A549 (cell line): ENCODE results near the gene SEC22C. TPM values are rescaled to one million over a fixed set of nuclear protein-coding genes. Genes with fewer than 3 reads are reported as not detected.

Source experiments
- ATAC-seq, 2 experiments: fragments of 200-7000 bp in 1 of 2; fragments of >200 bp in 1 of 2; cut with Nextera tagmentation in 1 of 2; cut with Tn5 transposase in 1 of 2; 3 replicates each; pipeline versions ENCODE4 v1.8.0 to v1.9.1; 2018 to 2020; ENCODE audit warnings: mild to moderate bottlenecking in 1 of 2, moderate library complexity in 1 of 2
- CTCF ChIA-PET: fragments of 300-600 bp; sonication (Branson Sonifier 250); formaldehyde crosslinking; extraction: SDS; loops from one replicate; lab custom pipeline; 2021; ENCODE audit warnings: antibody characterized with exemption, inconsistent platforms; lab: Yijun Ruan, JAX
- POLR2A ChIA-PET: fragments of 350-600 bp; formaldehyde crosslinking; extraction: SDS; loops from one replicate; lab custom pipeline; 2021; ENCODE audit warnings: antibody characterized with exemption, inconsistent platforms; lab: Yijun Ruan, JAX
- DNase-seq, 2 experiments: peaks; one replicate each; pipeline versions ENCODE4 v3.0.0 to v3.0.0-alpha.2; 2011 to 2016; ENCODE audit warnings: low read depth in 1 of 2, low spot score in 1 of 2
- FAIRE-seq: peaks from 2 replicates; lab custom pipeline; 2011; peaks lifted over from hg19 to GRCh38; lab: Jason Lieb, UNC
- H3K27ac ChIP-seq, 2 experiments: fragments of >200 bp; sonication (Bioruptor Twin); formaldehyde crosslinking; 3 replicates each; pipeline ENCODE4 v1.5.1; 2016 to 2017
- H3K4me1 ChIP-seq: fragments of >200 bp; sonication (Bioruptor Twin); formaldehyde crosslinking; 3 replicates; pipeline ENCODE4 v1.6.1; 2016
- H3K4me2 ChIP-seq: fragments of >200 bp; sonication (Bioruptor Twin); formaldehyde crosslinking; 3 replicates; pipeline ENCODE4 v1.6.1; 2016
- H3K4me3 ChIP-seq: fragments of >200 bp; sonication (Bioruptor Twin); formaldehyde crosslinking; 3 replicates; pipeline ENCODE4 v1.5.1; 2016
- H3K9me3 ChIP-seq: fragments of >200 bp; sonication (Bioruptor Twin); formaldehyde crosslinking; 3 replicates; pipeline ENCODE4 v1.6.1; 2016
- ATOH8 ChIP-seq: fragments of 250-450 bp; sonication (Bioruptor Pico); IDR thresholded peaks from 2 replicates; pipeline ENCODE4 v1.5.0; 2020; ENCODE audit warnings: low read depth, mild to moderate bottlenecking, moderate library complexity
- BHLHE40 ChIP-seq: IDR thresholded peaks from 2 replicates; pipeline ENCODE4 v1.6.1; 2012; ENCODE audit warnings: low read depth, low read length, inconsistent platforms
- CBX2 ChIP-seq: fragments of 200-600 bp; sonication (generic); IDR thresholded peaks from 2 replicates; pipeline ENCODE4 v1.6.1; 2016; ENCODE audit warnings: low read depth, mild to moderate bottlenecking, borderline replicate concordance
- CBX8 ChIP-seq: fragments of 200-600 bp; sonication (generic); IDR thresholded peaks from 2 replicates; pipeline ENCODE4 v1.6.1; 2016
- CEBPB ChIP-seq, 2 experiments: fragments of >200 bp in 1 of 2; sonication (Bioruptor Twin) in 1 of 2; formaldehyde crosslinking in 1 of 2; IDR thresholded peaks; 2 replicates each; pipeline ENCODE4 v1.6.1; 2012 to 2016
- ELK1 ChIP-seq: fragments of 150-350 bp; IDR thresholded peaks from 2 replicates; pipeline ENCODE4 v1.6.1; 2014; ENCODE audit warnings: low read depth, mild to moderate bottlenecking, low read length
- EP300 ChIP-seq, 2 experiments: fragments of >200 bp; sonication (Bioruptor Twin); formaldehyde crosslinking; IDR thresholded peaks; 2 replicates in 1 of 2; 3 replicates in 1 of 2; pipeline ENCODE4 v1.6.1; 2016 to 2017
- GATA3 ChIP-seq: IDR thresholded peaks from 2 replicates; pipeline ENCODE4 v1.6.1; 2012; ENCODE audit warnings: borderline replicate concordance
- JUN ChIP-seq, 2 experiments: fragments of >200 bp; sonication (Bioruptor Twin); formaldehyde crosslinking; IDR thresholded peaks; 2 replicates in 1 of 2; 3 replicates in 1 of 2; pipeline ENCODE4 v1.6.1; 2016 to 2017
- JUNB ChIP-seq: fragments of >200 bp; sonication (Bioruptor Twin); formaldehyde crosslinking; IDR thresholded peaks from 2 replicates; pipeline ENCODE4 v1.6.1; 2016
- KDM1A ChIP-seq: fragments of 200-600 bp; sonication (generic); IDR thresholded peaks from 2 replicates; pipeline ENCODE4 v1.6.1; 2016; ENCODE audit warnings: low read depth, mild to moderate bottlenecking
- MAFK ChIP-seq: fragments of 450-650 bp; IDR thresholded peaks from 2 replicates; pipeline ENCODE4 v1.6.1; 2014; ENCODE audit not compliant: partially characterized antibody
- MAX ChIP-seq: IDR thresholded peaks from 2 replicates; pipeline ENCODE4 v1.6.1; 2012
- MYC ChIP-seq: IDR thresholded peaks from 2 replicates; pipeline ENCODE4 v1.6.1; 2012; ENCODE audit warnings: mild to moderate bottlenecking, inconsistent platforms, low read length, improper control_type of control experiment, borderline replicate concordance
- NR3C1 ChIP-seq: fragments of >200 bp; sonication (Bioruptor Twin); formaldehyde crosslinking; IDR thresholded peaks from 3 replicates; pipeline ENCODE4 v1.6.1; 2017
- RARB ChIP-seq: fragments of 250-450 bp; sonication (Bioruptor Pico); IDR thresholded peaks from 2 replicates; pipeline ENCODE4 v1.8.0; 2021; ENCODE audit warnings: mild to moderate bottlenecking, moderate library complexity
- RCOR1 ChIP-seq: fragments of 150-350 bp; IDR thresholded peaks from 2 replicates; pipeline ENCODE4 v1.6.1; 2014; ENCODE audit warnings: antibody characterized with exemption, low read length, low read depth
- RNF2 ChIP-seq: fragments of 200-600 bp; sonication (generic); IDR thresholded peaks from 2 replicates; pipeline ENCODE4 v1.6.1; 2016; ENCODE audit warnings: low read depth, mild to moderate bottlenecking, antibody characterized with exemption, moderate library complexity, borderline replicate concordance
- ZSCAN20 ChIP-seq: fragments of 250-450 bp; sonication (Bioruptor Pico); IDR thresholded peaks from 2 replicates; pipeline ENCODE4 v1.8.0; 2022; ENCODE audit warnings: mild to moderate bottlenecking, moderate library complexity
- WGBS: methylation state at CpG from one replicate; pipeline ENCODE4 v1.1.6; 2017; ENCODE audit errors: missing lambda C conversion rate; 5-methylcytosine and 5-hydroxymethylcytosine counted together
- polyA plus RNA-seq, 4 experiments: library from polyadenylated mRNA; depleted of rRNA in 3 of 4; stranded (reverse); fragments of >200 nt; fragmentation: RNase III in 1 of 4; extraction: RNeasy Plus Mini Kit Qiagen cat#74134 plus additional on column Dnase treatment in 1 of 4; gene quantifications; 2 replicates in 3 of 4; 3 replicates in 1 of 4; pipeline ENCODE4 v1.2.3, GENCODE V29; 2011 to 2017
- TF ChIP-seq, protein P1 (sequence below): fragments of >200 bp; sonication (Bioruptor Twin); formaldehyde crosslinking; IDR thresholded peaks from 2 replicates; pipeline ENCODE4 v1.6.1; 2016

The SEC22C gene
- polyA plus RNA-seq, 2 of the 4 experiments (the other 2 are of a cell fraction): 31.0 to 36.2 TPM

DNA sequence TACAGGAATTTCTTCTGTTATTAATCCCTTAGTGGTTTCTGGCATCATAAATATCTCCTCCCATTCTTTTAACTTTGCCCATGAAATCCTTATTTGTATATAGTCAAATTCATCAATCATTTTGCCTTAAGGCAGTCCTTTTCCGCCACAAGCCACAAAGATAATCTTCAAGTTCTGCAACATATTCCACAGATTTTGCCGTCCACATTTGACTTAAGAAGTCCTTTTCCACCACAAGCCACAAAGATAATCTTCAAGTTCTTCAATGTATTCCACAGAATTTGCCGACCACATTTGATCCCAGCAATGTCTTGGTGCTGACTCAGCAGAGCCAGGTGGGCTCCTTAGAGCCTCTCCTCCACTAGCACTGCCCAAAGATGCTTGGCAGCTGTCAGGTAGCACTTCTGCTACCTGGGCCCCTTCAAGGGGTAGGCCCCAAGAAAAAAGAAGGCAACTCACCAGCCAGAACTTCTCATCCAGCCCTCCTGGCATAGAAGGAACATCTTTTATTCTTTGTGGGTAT, 35.0 kb downstream of the SEC22C start:
- POLR2A ChIA-PET: no interaction called here
- peak overlapping the region in 1 of 2 experiments; percentile 25; a peak in 1 of 6 replicates for H3K27ac ChIP-seq
- ATAC-seq: no peak
- H3K4me3 ChIP-seq: no peak overlapping the region
- TF ChIP-seq CEBPB (IDR thresholded peaks at IDR 0.05) (no peak), EP300 (IDR thresholded peaks at IDR 0.05) (no peak), MAFK (peak; percentile 85)
- TF ChIP-seq, all 56 proteins: peak for 1
- H3K4me1 ChIP-seq: peaks cover 13% of the 10 kb centered on the region; the same call in 2 of the 3 replicates
- 83% methylated on average over 3 of the region's 3 CpGs for WGBS
- FAIRE-seq (no peak), DNase-seq (no peak)
- CTCF ChIA-PET: interaction anchor here (0.7 to 6.4 kb wide), 20 partner anchors 8 to 317 kb away, joined by 3 to 32 read pairs (median 4); no protein-coding TSS in a partner anchor
- no peak overlapping the region for H3K4me2 ChIP-seq
- no peaks in the 10 kb centered on the region for H3K9me3 ChIP-seq

GRCh38 chr3:42545284-42545900, 36.4 kb downstream of the SEC22C start:
- Histone ChIP-seq H3K4me2 (peak overlapping the region; percentile 33; the same call in 1 of the 3 replicates), H3K27ac (peak overlapping the region in 1 of 2 experiments; percentile 61; a peak in 1 of 6 replicates), H3K9me3 (no peaks in the 10 kb centered on the region), H3K4me3 (no peak overlapping the region), H3K4me1 (peaks cover 13% of the 10 kb centered on the region; the same call in 2 of the 3 replicates)
- POLR2A ChIA-PET: interaction anchor here (0.7 kb wide), 1 partner anchor 43 kb away, joined by 3 read pairs; the partner anchor contains the start of gene VIPR1
- ATAC-seq: no peak
- CTCF ChIA-PET: interaction anchor here (0.6 to 6.4 kb wide), 4 partner anchors 11 to 316 kb away, joined by 4 to 32 read pairs (median 4); no protein-coding TSS in a partner anchor
- FAIRE-seq: no peak
- no peak for DNase-seq
- TF ChIP-seq CBX8 (no peak), ZSCAN20 (CRISPR knock-in tag) (no peak), JUN (IDR thresholded peaks at IDR 0.05) (no peak), EP300 (IDR thresholded peaks at IDR 0.05) (no peak), CBX2 (no peak), ATOH8 (CRISPR knock-in tag) (no peak), MAX (no peak), RARB (CRISPR knock-in tag) (no peak), KDM1A (no peak), RNF2 (no peak), JUNB (no peak), ELK1 (no peak), MYC (no peak)
- TF ChIP-seq, protein P1, sequence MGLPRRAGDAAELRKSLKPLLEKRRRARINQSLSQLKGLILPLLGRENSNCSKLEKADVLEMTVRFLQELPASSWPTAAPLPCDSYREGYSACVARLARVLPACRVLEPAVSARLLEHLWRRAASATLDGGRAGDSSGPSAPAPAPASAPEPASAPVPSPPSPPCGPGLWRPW: no peak
- 94% methylated on average over 5 of the region's 5 CpGs for WGBS

GRCh38 chr3:42544492-42545283, 37.1 kb downstream of the SEC22C start:
- Histone ChIP-seq H3K27ac (peak overlapping the region in 1 of 2 experiments; percentile 61; a peak in 1 of 6 replicates), H3K4me3 (no peak overlapping the region), H3K4me1 (peaks cover 13% of the 10 kb centered on the region; the same call in 2 of the 3 replicates), H3K9me3 (no peaks in the 10 kb centered on the region), H3K4me2 (peak overlapping the region; percentile 33; the same call in 1 of the 3 replicates)
- FAIRE-seq (no peak), ATAC-seq (peak; percentile 59 to 70; a peak in 4 of 6 replicates), DNase-seq (no peak)
- ChIA-PET POLR2A (no interaction called here), CTCF (interaction anchor here (0.6 to 6.4 kb wide), 5 partner anchors 11 to 998 kb away, joined by 3 to 32 read pairs (median 4); no protein-coding TSS in a partner anchor)
- WGBS: 21% methylated on average over 10 of the region's 12 CpGs
- TF ChIP-seq ZSCAN20 (CRISPR knock-in tag): no peak
- TF ChIP-seq RNF2: no peak
- no peak for TF ChIP-seq RCOR1
- no peak for TF ChIP-seq BHLHE40
- TF ChIP-seq KDM1A: no peak
- TF ChIP-seq GATA3: no peak
- no peak for TF ChIP-seq NR3C1
- no peak for TF ChIP-seq MAFK
